Measurements from ENCODE around the gene CBFA2T3.

CBFA2T3 gene

GRCh38 chr16:88861359-88861758, 115.6 kb downstream of the CBFA2T3 start:
- H3K4me3 ChIP-seq (replicated peaks; ENCODE audit: insufficient read depth, low read length), result no peak overlapping the region
- DNase-seq (ENCODE audit: low read depth in 1 of 2, low spot score in 1 of 2), result no peak
- no peaks in the 10 kb centered on the region for H3K27me3 ChIP-seq (ENCODE audit: insufficient read depth, poor library complexity, severe bottlenecking)
- TF ChIP-seq SPI1 (IDR thresholded peaks at IDR 0.05; ENCODE audit: borderline replicate concordance, low read depth) (no peak), POLR2AphosphoS5 (IDR thresholded peaks at IDR 0.05; ENCODE audit: low read depth) (no peak), CTCF (IDR thresholded peaks at IDR 0.05; ENCODE audit: insufficient read depth, low read length) (no peak), GABPA (IDR thresholded peaks at IDR 0.05; ENCODE audit: low read depth) (no peak), REST (IDR thresholded peaks at IDR 0.05; ENCODE audit: insufficient replicate concordance, low read depth) (no peak)
- H3K27ac ChIP-seq (replicated peaks), result no peak overlapping the region

GRCh38 chr16:88859381-88860091, 117.5 kb downstream of the CBFA2T3 start:
- no peak for TF ChIP-seq POLR2AphosphoS5 (IDR thresholded peaks at IDR 0.05; ENCODE audit: low read depth)
- TF ChIP-seq CTCF (IDR thresholded peaks at IDR 0.05; ENCODE audit: insufficient read depth, low read length), result no peak
- TF ChIP-seq SPI1 (IDR thresholded peaks at IDR 0.05; ENCODE audit: borderline replicate concordance, low read depth), result no peak
- no peak for TF ChIP-seq REST (IDR thresholded peaks at IDR 0.05; ENCODE audit: insufficient replicate concordance, low read depth)
- no peak for TF ChIP-seq GABPA (IDR thresholded peaks at IDR 0.05; ENCODE audit: low read depth)
- H3K27ac ChIP-seq (replicated peaks), result no peak overlapping the region
- no peaks in the 10 kb centered on the region for H3K27me3 ChIP-seq (ENCODE audit: insufficient read depth, poor library complexity, severe bottlenecking)
- no peak overlapping the region for H3K4me3 ChIP-seq (replicated peaks; ENCODE audit: insufficient read depth, low read length)
- no peak for DNase-seq (ENCODE audit: low read depth in 1 of 2, low spot score in 1 of 2)

- H3K4me3 ChIP-seq (replicated peaks; ENCODE audit: insufficient read depth, low read length), result peak overlapping the region; percentile 62
- H3K27ac ChIP-seq (replicated peaks), result peak overlapping the region; percentile 75
- no peaks in the 10 kb centered on the region for H3K27me3 ChIP-seq (ENCODE audit: insufficient read depth, poor library complexity, severe bottlenecking)
- TF ChIP-seq GABPA (IDR thresholded peaks at IDR 0.05; ENCODE audit: low read depth), result no peak
- TF ChIP-seq POLR2AphosphoS5 (IDR thresholded peaks at IDR 0.05; ENCODE audit: low read depth), result no peak
- no peak for TF ChIP-seq SPI1 (IDR thresholded peaks at IDR 0.05; ENCODE audit: borderline replicate concordance, low read depth)
- TF ChIP-seq REST (IDR thresholded peaks at IDR 0.05; ENCODE audit: insufficient replicate concordance, low read depth), result no peak
- TF ChIP-seq CTCF (IDR thresholded peaks at IDR 0.05; ENCODE audit: insufficient read depth, low read length), result peak; percentile 51
- peak; percentile 32 to 73 for DNase-seq (ENCODE audit: low read depth in 1 of 2, low spot score in 1 of 2)
These were observed 119.2 kb downstream of the CBFA2T3 start for GRCh38 chr16:88857728-88858339.

All from HL-60 (cell line).